ENCODE data around the gene WDR7.

WDR7 gene

GRCh38 chr18:57054891-57055290 is 403.7 kb downstream of the WDR7 start:
- POLR2A ChIA-PET: no interaction called here
- TF ChIP-seq BHLHE40 (IDR thresholded peaks at IDR 0.05; ENCODE audit: borderline replicate concordance) (no peak), CTBP1 (IDR thresholded peaks at IDR 0.05; ENCODE audit: borderline replicate concordance) (no peak), LEF1 (IDR thresholded peaks at IDR 0.05; ENCODE audit: borderline replicate concordance) (no peak), ELF4 (IDR thresholded peaks at IDR 0.05) (no peak), FOXM1 (IDR thresholded peaks at IDR 0.05; ENCODE audit: borderline replicate concordance) (no peak), PKNOX1 (IDR thresholded peaks at IDR 0.05) (no peak), SUZ12 (IDR thresholded peaks at IDR 0.05) (no peak), FOXA1 (IDR thresholded peaks at IDR 0.05) (no peak), SP1 (IDR thresholded peaks at IDR 0.05) (no peak), ZNF384 (IDR thresholded peaks at IDR 0.05) (no peak), FOXK2 (IDR thresholded peaks at IDR 0.05) (no peak), HDGF (IDR thresholded peaks at IDR 0.05; ENCODE audit: borderline replicate concordance) (no peak), L3MBTL2 (conservative IDR thresholded peaks at IDR 0.05) (no peak), NFRKB (IDR thresholded peaks at IDR 0.05) (no peak), TARDBP (IDR thresholded peaks at IDR 0.05) (no peak)
- no peak for DNase-seq (ENCODE audit: extremely low spot score)
- CTCF ChIA-PET: no interaction called here

GRCh38 chr18:57057890-57058289 is 406.7 kb downstream of the WDR7 start:
- ChIA-PET POLR2A (no interaction called here), CTCF (no interaction called here)
- no peak for DNase-seq (ENCODE audit: extremely low spot score)
- no peak for TF ChIP-seq CTBP1 (IDR thresholded peaks at IDR 0.05; ENCODE audit: borderline replicate concordance)
- no peak for TF ChIP-seq PKNOX1 (IDR thresholded peaks at IDR 0.05)
- TF ChIP-seq SUZ12 (IDR thresholded peaks at IDR 0.05): no peak
- TF ChIP-seq NFRKB (IDR thresholded peaks at IDR 0.05): no peak
- no peak for TF ChIP-seq TARDBP (IDR thresholded peaks at IDR 0.05)
- TF ChIP-seq LEF1 (IDR thresholded peaks at IDR 0.05; ENCODE audit: borderline replicate concordance): no peak
- no peak for TF ChIP-seq ZNF384 (IDR thresholded peaks at IDR 0.05)
- TF ChIP-seq HDGF (IDR thresholded peaks at IDR 0.05; ENCODE audit: borderline replicate concordance): no peak
- TF ChIP-seq FOXM1 (IDR thresholded peaks at IDR 0.05; ENCODE audit: borderline replicate concordance): no peak

GRCh38 chr18:57058734-57059133 is 407.6 kb downstream of the WDR7 start:
- no peak for TF ChIP-seq SP1 (IDR thresholded peaks at IDR 0.05)
- TF ChIP-seq L3MBTL2 (conservative IDR thresholded peaks at IDR 0.05): no peak
- ChIA-PET CTCF (no interaction called here), POLR2A (no interaction called here)
- DNase-seq (ENCODE audit: extremely low spot score): no peak

GRCh38 chr18:57059366-57059765 is 408.2 kb downstream of the WDR7 start:
- no peak for DNase-seq (ENCODE audit: extremely low spot score)
- TF ChIP-seq ZNF384 (IDR thresholded peaks at IDR 0.05): no peak
- no peak for TF ChIP-seq TARDBP (IDR thresholded peaks at IDR 0.05)
- no peak for TF ChIP-seq SP1 (IDR thresholded peaks at IDR 0.05)
- no peak for TF ChIP-seq NFRKB (IDR thresholded peaks at IDR 0.05)
- TF ChIP-seq PKNOX1 (IDR thresholded peaks at IDR 0.05): no peak
- no peak for TF ChIP-seq FOXM1 (IDR thresholded peaks at IDR 0.05; ENCODE audit: borderline replicate concordance)
- no peak for TF ChIP-seq FOXA1 (IDR thresholded peaks at IDR 0.05)
- TF ChIP-seq LEF1 (IDR thresholded peaks at IDR 0.05; ENCODE audit: borderline replicate concordance): no peak
- POLR2A ChIA-PET: no interaction called here
- CTCF ChIA-PET: no interaction called here

- no peak for DNase-seq (ENCODE audit: extremely low spot score)
- CTCF ChIA-PET: no interaction called here
- no peak for TF ChIP-seq L3MBTL2 (conservative IDR thresholded peaks at IDR 0.05)
- TF ChIP-seq PKNOX1 (IDR thresholded peaks at IDR 0.05): no peak
- no peak for TF ChIP-seq LEF1 (IDR thresholded peaks at IDR 0.05; ENCODE audit: borderline replicate concordance)
- TF ChIP-seq SUZ12 (IDR thresholded peaks at IDR 0.05): no peak
- no peak for TF ChIP-seq FOXA1 (IDR thresholded peaks at IDR 0.05)
- TF ChIP-seq ARNT (IDR thresholded peaks at IDR 0.05): no peak
- no peak for TF ChIP-seq TARDBP (IDR thresholded peaks at IDR 0.05)
- TF ChIP-seq FOXM1 (IDR thresholded peaks at IDR 0.05; ENCODE audit: borderline replicate concordance): no peak
- no peak for TF ChIP-seq ELF4 (IDR thresholded peaks at IDR 0.05)
- no peak for TF ChIP-seq ZNF384 (IDR thresholded peaks at IDR 0.05)
- TF ChIP-seq BHLHE40 (IDR thresholded peaks at IDR 0.05; ENCODE audit: borderline replicate concordance): no peak
- no peak for TF ChIP-seq CTBP1 (IDR thresholded peaks at IDR 0.05; ENCODE audit: borderline replicate concordance)
- no peak for TF ChIP-seq HDGF (IDR thresholded peaks at IDR 0.05; ENCODE audit: borderline replicate concordance)
- TF ChIP-seq FOXK2 (IDR thresholded peaks at IDR 0.05): no peak
- TF ChIP-seq NFRKB (IDR thresholded peaks at IDR 0.05): no peak
- POLR2A ChIA-PET: no interaction called here
These were observed 409.7 kb downstream of the WDR7 start for GRCh38 chr18:57060814-57061213.

GRCh38 chr18:57062178-57062577 is 411.0 kb downstream of the WDR7 start:
- DNase-seq (ENCODE audit: extremely low spot score): no peak

More at GRCh38 chr18:57062178-57062577, 411.0 kb downstream of the WDR7 start:
- CTCF ChIA-PET: no interaction called here
- POLR2A ChIA-PET: no interaction called here
- no peak for TF ChIP-seq FOXA1 (IDR thresholded peaks at IDR 0.05)
- TF ChIP-seq SP1 (IDR thresholded peaks at IDR 0.05): no peak
- no peak for TF ChIP-seq ELF4 (IDR thresholded peaks at IDR 0.05)
- TF ChIP-seq FOXK2 (IDR thresholded peaks at IDR 0.05): no peak
- TF ChIP-seq CTBP1 (IDR thresholded peaks at IDR 0.05; ENCODE audit: borderline replicate concordance): no peak
- TF ChIP-seq HDGF (IDR thresholded peaks at IDR 0.05; ENCODE audit: borderline replicate concordance): no peak
- no peak for TF ChIP-seq LEF1 (IDR thresholded peaks at IDR 0.05; ENCODE audit: borderline replicate concordance)
- TF ChIP-seq PKNOX1 (IDR thresholded peaks at IDR 0.05): no peak
- no peak for TF ChIP-seq ARNT (IDR thresholded peaks at IDR 0.05)
- TF ChIP-seq BHLHE40 (IDR thresholded peaks at IDR 0.05; ENCODE audit: borderline replicate concordance): no peak
- no peak for TF ChIP-seq L3MBTL2 (conservative IDR thresholded peaks at IDR 0.05)
- TF ChIP-seq ZNF384 (IDR thresholded peaks at IDR 0.05): no peak
- TF ChIP-seq FOXM1 (IDR thresholded peaks at IDR 0.05; ENCODE audit: borderline replicate concordance): no peak
- no peak for TF ChIP-seq SUZ12 (IDR thresholded peaks at IDR 0.05)
- no peak for TF ChIP-seq NFRKB (IDR thresholded peaks at IDR 0.05)
- no peak for TF ChIP-seq TARDBP (IDR thresholded peaks at IDR 0.05)
